ENCODE measurements around the gene STKLD1. TPM values are rescaled to one million over a fixed set of nuclear protein-coding genes. Genes with fewer than 3 reads are reported as not detected.
"Not testable (repeated sequence)": the region's sequence is repeated elsewhere in the genome, so short reads cannot be mapped to it uniquely, and the experiment has no call there.

STKLD1 gene
- not detected in 2 replicates for total RNA-seq (2014; rRNA removed; shearing (Covaris generic))

GRCh38 chr9:133375724-133376654 is at the start of gene STKLD1, which contains the start of gene SURF4:
Gene STKLD1 (plus strand): TSS chr9:133376366. CDS start chr9:133376474, 108 bp downstream.
Gene SURF4 (minus strand): TSS chr9:133376060. CDS start chr9:133375969, 91 bp downstream.
- DNase-seq (ENCODE audit: low spot score): peak; percentile 95

GRCh38 chr9:133327021-133327420 is 49.1 kb upstream of the STKLD1 start:
- not testable (repeated sequence) for DNase-seq (ENCODE audit: low spot score)

- DNase-seq (ENCODE audit: low spot score): no peak
Measured at GRCh38 chr9:133327834-133328484, 48.2 kb upstream of the STKLD1 start.

GRCh38 chr9:133329306-133330156 is 46.6 kb upstream of the STKLD1 start:
- peak; percentile 58 for DNase-seq (ENCODE audit: low spot score)

GRCh38 chr9:133331221-133331620 is 44.9 kb upstream of the STKLD1 start:
- DNase-seq (ENCODE audit: low spot score): no peak

GRCh38 chr9:133331641-133332380 is 44.4 kb upstream of the STKLD1 start:
- no peak for DNase-seq (ENCODE audit: low spot score)

- no peak for DNase-seq (ENCODE audit: low spot score)
Measured at GRCh38 chr9:133332381-133332730, 43.8 kb upstream of the STKLD1 start.

- no peak for DNase-seq (ENCODE audit: low spot score)
Measured at GRCh38 chr9:133333011-133333410, 43.2 kb upstream of the STKLD1 start.

- no peak for DNase-seq (ENCODE audit: low spot score)
Measured at GRCh38 chr9:133333566-133333965, 42.6 kb upstream of the STKLD1 start.

GRCh38 chr9:133334161-133334560 is 42.0 kb upstream of the STKLD1 start:
- DNase-seq (ENCODE audit: low spot score): no peak

- not testable (repeated sequence) for DNase-seq (ENCODE audit: low spot score)
Measured at GRCh38 chr9:133334888-133335287, 41.3 kb upstream of the STKLD1 start.

- DNase-seq (ENCODE audit: low spot score): peak; percentile 90
Measured at GRCh38 chr9:133335924-133336811, 40.0 kb upstream of the STKLD1 start, which contains the start of gene SURF6. Gene SURF6 (minus strand): TSS chr9:133336188. CDS start chr9:133336132, 56 bp downstream.

GRCh38 chr9:133339641-133340040 is 36.5 kb upstream of the STKLD1 start:
- no peak for DNase-seq (ENCODE audit: low spot score)

GRCh38 chr9:133340256-133340655 is 35.9 kb upstream of the STKLD1 start:
- no peak for DNase-seq (ENCODE audit: low spot score)

GRCh38 chr9:133340916-133341315 is 35.2 kb upstream of the STKLD1 start:
- DNase-seq (ENCODE audit: low spot score): no peak

- no peak for DNase-seq (ENCODE audit: low spot score)
Measured at GRCh38 chr9:133341369-133342068, 34.6 kb upstream of the STKLD1 start.

- no peak for DNase-seq (ENCODE audit: low spot score)
Measured at GRCh38 chr9:133342069-133342406, 34.1 kb upstream of the STKLD1 start.

GRCh38 chr9:133342570-133342969 is 33.6 kb upstream of the STKLD1 start:
- DNase-seq (ENCODE audit: low spot score): no peak

GRCh38 chr9:133344071-133344470 is 32.1 kb upstream of the STKLD1 start:
- DNase-seq (ENCODE audit: low spot score): no peak
